ENCODE measurements around the gene ZNF414. TPM values are rescaled to one million over a fixed set of nuclear protein-coding genes. Genes with fewer than 3 reads are reported as not detected.
A peak's percentile ranks its signal among the peaks of the same experiment; 100 is the strongest.

Gene ZNF414
- total and polyA plus RNA-seq, 2 experiments from 2014 or later: 27.4 to 45.0 TPM

DNA sequence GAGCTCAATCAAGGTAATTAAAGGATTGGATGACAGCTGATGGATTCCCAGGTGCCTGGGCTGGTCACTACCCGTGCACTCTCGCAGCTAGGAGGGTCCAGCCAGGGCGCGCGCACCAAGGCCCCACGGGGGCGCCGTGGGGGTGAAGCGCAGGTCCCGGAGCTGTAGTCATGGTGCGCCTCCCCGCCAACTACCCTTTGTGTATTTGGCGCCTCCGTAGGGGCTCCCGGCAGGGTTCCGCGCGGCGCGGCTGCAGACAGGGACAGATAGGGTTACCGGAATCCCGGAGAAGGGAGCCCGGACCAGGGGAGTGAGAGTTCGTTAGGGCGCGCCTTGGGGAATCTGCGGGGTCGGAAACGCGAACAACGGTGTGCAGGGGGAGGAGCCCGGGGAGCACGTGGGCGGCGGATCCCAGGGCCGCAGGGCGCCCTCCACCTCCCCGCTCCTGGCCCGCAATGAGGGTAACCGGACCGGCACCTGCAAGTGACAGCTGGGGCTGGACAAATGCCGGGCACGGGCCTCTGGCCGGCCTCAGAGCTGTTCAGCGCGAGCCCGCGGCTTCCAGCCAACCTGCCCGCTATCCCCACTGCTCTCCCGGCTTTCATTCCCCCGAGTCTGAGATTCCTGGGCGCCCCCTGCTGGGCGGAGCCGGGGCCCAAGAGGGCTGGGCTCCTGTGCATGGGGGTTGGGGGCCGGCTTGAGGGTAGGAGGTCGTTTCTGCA lies 8.1 kb downstream of the ZNF414 start:
- H4K20me1 ChIP-seq (replicated peaks; ENCODE audit: insufficient read depth): no peaks in the 10 kb centered on the region
- H3K4me2 ChIP-seq: peak overlapping the region; percentile 96
- ATAC-seq (peak; percentile 82), DNase-seq (ENCODE audit: low spot score) (peak; percentile 92)
- Mint-ChIP-seq H3K4me3 (peak overlapping the region; percentile 81), H3K4me1 (peaks cover 12% of the 10 kb centered on the region; the same call in 2 of the 3 replicates), H3K27ac (no peak overlapping the region), H3K27me3 (ENCODE audit: insufficient read depth, low read depth, poor library complexity) (peaks cover 24% of the 10 kb centered on the region), H3K36me3 (ENCODE audit: low read depth) (0 out of 3 replicates have a peak, but pooled peaks cover 4% of the 10 kb centered on the region), H3K9me3 (no peaks in the 10 kb centered on the region)
- no peaks in the 10 kb centered on the region for H3K9me2 ChIP-seq (ENCODE audit: insufficient read depth)
- H3F3A ChIP-seq (replicated peaks; ENCODE audit: low read depth): 0 out of 2 replicates have a peak, but pooled peaks cover 8% of the 10 kb centered on the region
- H3K79me2 ChIP-seq (replicated peaks; ENCODE audit: insufficient read depth): no peaks in the 10 kb centered on the region
- peaks cover 4% of the 10 kb centered on the region for H3K4me1 ChIP-seq (ENCODE audit: insufficient read depth)
- H3K27me3 ChIP-seq (ENCODE audit: insufficient read depth): no peaks in the 10 kb centered on the region
- peak overlapping the region; percentile 82 for H3K4me3 ChIP-seq
- peak overlapping the region; percentile 50; the same call in 1 of the 2 replicates for H3K27ac ChIP-seq (ENCODE audit: low read depth)
- no peaks in the 10 kb centered on the region for H3K36me3 ChIP-seq (ENCODE audit: insufficient read depth)
- TF ChIP-seq, protein P1, sequence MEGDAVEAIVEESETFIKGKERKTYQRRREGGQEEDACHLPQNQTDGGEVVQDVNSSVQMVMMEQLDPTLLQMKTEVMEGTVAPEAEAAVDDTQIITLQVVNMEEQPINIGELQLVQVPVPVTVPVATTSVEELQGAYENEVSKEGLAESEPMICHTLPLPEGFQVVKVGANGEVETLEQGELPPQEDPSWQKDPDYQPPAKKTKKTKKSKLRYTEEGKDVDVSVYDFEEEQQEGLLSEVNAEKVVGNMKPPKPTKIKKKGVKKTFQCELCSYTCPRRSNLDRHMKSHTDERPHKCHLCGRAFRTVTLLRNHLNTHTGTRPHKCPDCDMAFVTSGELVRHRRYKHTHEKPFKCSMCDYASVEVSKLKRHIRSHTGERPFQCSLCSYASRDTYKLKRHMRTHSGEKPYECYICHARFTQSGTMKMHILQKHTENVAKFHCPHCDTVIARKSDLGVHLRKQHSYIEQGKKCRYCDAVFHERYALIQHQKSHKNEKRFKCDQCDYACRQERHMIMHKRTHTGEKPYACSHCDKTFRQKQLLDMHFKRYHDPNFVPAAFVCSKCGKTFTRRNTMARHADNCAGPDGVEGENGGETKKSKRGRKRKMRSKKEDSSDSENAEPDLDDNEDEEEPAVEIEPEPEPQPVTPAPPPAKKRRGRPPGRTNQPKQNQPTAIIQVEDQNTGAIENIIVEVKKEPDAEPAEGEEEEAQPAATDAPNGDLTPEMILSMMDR (conservative IDR thresholded peaks at IDR 0.05; ENCODE audit: low read depth in 2 of 2): peak; percentile 71 to 80
- TF ChIP-seq, protein P2, sequence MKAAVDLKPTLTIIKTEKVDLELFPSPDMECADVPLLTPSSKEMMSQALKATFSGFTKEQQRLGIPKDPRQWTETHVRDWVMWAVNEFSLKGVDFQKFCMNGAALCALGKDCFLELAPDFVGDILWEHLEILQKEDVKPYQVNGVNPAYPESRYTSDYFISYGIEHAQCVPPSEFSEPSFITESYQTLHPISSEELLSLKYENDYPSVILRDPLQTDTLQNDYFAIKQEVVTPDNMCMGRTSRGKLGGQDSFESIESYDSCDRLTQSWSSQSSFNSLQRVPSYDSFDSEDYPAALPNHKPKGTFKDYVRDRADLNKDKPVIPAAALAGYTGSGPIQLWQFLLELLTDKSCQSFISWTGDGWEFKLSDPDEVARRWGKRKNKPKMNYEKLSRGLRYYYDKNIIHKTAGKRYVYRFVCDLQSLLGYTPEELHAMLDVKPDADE (IDR thresholded peaks at IDR 0.05): 0 out of 2 replicates have a peak, but pooled peaks have one; percentile 31
- TF ChIP-seq EZH2 (IDR thresholded peaks at IDR 0.05; ENCODE audit: low read depth, unreplicated experiment): no peak
- peak overlapping the region; percentile 96 for H2AFZ ChIP-seq

DNA sequence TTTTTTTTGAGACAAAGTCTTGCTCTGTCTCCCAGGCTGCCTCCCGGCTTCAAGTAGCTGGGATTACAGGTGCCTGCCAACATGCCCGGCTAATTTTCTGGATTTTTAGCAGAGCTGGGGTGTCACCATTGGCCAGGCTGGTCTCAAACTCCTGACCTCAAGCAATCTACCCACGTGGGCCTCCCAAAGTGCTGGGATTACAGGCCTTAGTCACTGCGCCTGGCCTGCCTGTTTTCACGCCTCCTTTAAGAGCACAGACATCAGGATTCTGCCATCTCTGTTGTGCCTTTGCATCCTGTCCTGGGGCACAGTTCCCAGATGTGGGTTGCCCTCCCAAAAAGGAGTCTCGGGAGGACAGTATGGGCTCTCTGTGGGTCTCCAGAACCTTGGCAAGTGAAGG lies 9.0 kb downstream of the ZNF414 start:
- Mint-ChIP-seq H3K9me3 (no peaks in the 10 kb centered on the region), H3K27ac (no peak overlapping the region), H3K4me3 (peak overlapping the region; percentile 81), H3K27me3 (ENCODE audit: insufficient read depth, low read depth, poor library complexity) (peaks cover 29% of the 10 kb centered on the region), H3K36me3 (ENCODE audit: low read depth) (0 out of 3 replicates have a peak, but pooled peaks cover 4% of the 10 kb centered on the region), H3K4me1 (peaks cover 19% of the 10 kb centered on the region)
- Histone ChIP-seq H4K20me1 (replicated peaks; ENCODE audit: insufficient read depth) (no peaks in the 10 kb centered on the region), H3K4me1 (ENCODE audit: insufficient read depth) (peaks cover 4% of the 10 kb centered on the region), H3K4me3 (0 out of 2 replicates have a peak overlapping the region, but pooled peaks have one; percentile 28), H3K9me2 (ENCODE audit: insufficient read depth) (no peaks in the 10 kb centered on the region), H3K4me2 (peak overlapping the region; percentile 96; the same call in 1 of the 2 replicates), H3K79me2 (replicated peaks; ENCODE audit: insufficient read depth) (no peaks in the 10 kb centered on the region), H3K27ac (ENCODE audit: low read depth) (no peak overlapping the region), H3K36me3 (ENCODE audit: insufficient read depth) (no peaks in the 10 kb centered on the region), H2AFZ (no peak overlapping the region; the same call in 1 of the 2 replicates), H3F3A (replicated peaks; ENCODE audit: low read depth) (0 out of 2 replicates have a peak, but pooled peaks cover 8% of the 10 kb centered on the region), H3K27me3 (ENCODE audit: insufficient read depth) (no peaks in the 10 kb centered on the region)
- ATAC-seq: no peak
- DNase-seq (ENCODE audit: low spot score): no peak
- TF ChIP-seq NANOG (IDR thresholded peaks at IDR 0.05; ENCODE audit: borderline replicate concordance): no peak
- TF ChIP-seq, protein P2 (IDR thresholded peaks at IDR 0.05): no peak
- no peak for TF ChIP-seq ZNF114 (CRISPR knock-in tag; IDR thresholded peaks at IDR 0.05)
- no peak for TF ChIP-seq POLR2AphosphoS5 (IDR thresholded peaks at IDR 0.05; ENCODE audit: low read depth)
- TF ChIP-seq, protein P3, sequence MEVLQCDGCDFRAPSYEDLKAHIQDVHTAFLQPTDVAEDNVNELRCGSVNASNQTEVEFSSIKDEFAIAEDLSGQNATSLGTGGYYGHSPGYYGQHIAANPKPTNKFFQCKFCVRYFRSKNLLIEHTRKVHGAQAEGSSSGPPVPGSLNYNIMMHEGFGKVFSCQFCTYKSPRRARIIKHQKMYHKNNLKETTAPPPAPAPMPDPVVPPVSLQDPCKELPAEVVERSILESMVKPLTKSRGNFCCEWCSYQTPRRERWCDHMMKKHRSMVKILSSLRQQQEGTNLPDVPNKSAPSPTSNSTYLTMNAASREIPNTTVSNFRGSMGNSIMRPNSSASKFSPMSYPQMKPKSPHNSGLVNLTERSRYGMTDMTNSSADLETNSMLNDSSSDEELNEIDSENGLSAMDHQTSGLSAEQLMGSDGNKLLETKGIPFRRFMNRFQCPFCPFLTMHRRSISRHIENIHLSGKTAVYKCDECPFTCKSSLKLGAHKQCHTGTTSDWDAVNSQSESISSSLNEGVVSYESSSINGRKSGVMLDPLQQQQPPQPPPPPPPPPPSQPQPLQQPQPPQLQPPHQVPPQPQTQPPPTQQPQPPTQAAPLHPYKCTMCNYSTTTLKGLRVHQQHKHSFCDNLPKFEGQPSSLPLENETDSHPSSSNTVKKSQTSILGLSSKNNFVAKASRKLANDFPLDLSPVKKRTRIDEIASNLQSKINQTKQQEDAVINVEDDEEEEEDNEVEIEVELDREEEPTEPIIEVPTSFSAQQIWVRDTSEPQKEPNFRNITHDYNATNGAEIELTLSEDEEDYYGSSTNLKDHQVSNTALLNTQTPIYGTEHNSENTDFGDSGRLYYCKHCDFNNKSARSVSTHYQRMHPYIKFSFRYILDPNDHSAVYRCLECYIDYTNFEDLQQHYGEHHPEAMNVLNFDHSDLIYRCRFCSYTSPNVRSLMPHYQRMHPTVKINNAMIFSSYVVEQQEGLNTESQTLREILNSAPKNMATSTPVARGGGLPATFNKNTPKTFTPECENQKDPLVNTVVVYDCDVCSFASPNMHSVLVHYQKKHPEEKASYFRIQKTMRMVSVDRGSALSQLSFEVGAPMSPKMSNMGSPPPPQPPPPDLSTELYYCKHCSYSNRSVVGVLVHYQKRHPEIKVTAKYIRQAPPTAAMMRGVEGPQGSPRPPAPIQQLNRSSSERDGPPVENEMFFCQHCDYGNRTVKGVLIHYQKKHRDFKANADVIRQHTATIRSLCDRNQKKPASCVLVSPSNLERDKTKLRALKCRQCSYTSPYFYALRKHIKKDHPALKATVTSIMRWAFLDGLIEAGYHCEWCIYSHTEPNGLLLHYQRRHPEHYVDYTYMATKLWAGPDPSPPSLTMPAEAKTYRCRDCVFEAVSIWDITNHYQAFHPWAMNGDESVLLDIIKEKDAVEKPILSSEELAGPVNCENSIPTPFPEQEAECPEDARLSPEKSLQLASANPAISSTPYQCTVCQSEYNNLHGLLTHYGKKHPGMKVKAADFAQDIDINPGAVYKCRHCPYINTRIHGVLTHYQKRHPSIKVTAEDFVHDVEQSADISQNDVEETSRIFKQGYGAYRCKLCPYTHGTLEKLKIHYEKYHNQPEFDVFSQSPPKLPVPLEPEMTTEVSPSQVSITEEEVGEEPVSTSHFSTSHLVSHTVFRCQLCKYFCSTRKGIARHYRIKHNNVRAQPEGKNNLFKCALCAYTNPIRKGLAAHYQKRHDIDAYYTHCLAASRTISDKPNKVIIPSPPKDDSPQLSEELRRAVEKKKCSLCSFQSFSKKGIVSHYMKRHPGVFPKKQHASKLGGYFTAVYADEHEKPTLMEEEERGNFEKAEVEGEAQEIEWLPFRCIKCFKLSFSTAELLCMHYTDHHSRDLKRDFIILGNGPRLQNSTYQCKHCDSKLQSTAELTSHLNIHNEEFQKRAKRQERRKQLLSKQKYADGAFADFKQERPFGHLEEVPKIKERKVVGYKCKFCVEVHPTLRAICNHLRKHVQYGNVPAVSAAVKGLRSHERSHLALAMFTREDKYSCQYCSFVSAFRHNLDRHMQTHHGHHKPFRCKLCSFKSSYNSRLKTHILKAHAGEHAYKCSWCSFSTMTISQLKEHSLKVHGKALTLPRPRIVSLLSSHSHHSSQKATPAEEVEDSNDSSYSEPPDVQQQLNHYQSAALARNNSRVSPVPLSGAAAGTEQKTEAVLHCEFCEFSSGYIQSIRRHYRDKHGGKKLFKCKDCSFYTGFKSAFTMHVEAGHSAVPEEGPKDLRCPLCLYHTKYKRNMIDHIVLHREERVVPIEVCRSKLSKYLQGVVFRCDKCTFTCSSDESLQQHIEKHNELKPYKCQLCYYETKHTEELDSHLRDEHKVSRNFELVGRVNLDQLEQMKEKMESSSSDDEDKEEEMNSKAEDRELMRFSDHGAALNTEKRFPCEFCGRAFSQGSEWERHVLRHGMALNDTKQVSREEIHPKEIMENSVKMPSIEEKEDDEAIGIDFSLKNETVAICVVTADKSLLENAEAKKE (CRISPR knock-in tag; IDR thresholded peaks at IDR 0.05): no peak
- TF ChIP-seq CREB1 (CRISPR knock-in tag; IDR thresholded peaks at IDR 0.05; ENCODE audit: low read depth): no peak
- no peak for TF ChIP-seq EZH2phosphoT487 (IDR thresholded peaks at IDR 0.05; ENCODE audit: unreplicated experiment)
- no peak for TF ChIP-seq JUNB (IDR thresholded peaks at IDR 0.05; ENCODE audit: unreplicated experiment)
